K562 (cell line): ENCODE data around the gene YPEL2. TPM values are rescaled to one million over a fixed set of nuclear protein-coding genes. Genes with fewer than 3 reads are reported as not detected.

Source experiments
- ATF3 ChIP-seq, 2 experiments: fragments of 450-650 bp in 1 of 2; sonication (generic) in 1 of 2; formaldehyde crosslinking in 1 of 2; IDR thresholded peaks in 1 of 2; conservative IDR thresholded peaks in 1 of 2; 2 replicates each; pipeline versions ENCODE4 v1.6.1 to v1.8.1; 2016 to 2023; ENCODE audit warnings: mild to moderate bottlenecking in 2 of 2, moderate library complexity in 2 of 2, inconsistent platforms in 1 of 2, missing genetic modification reagents in 1 of 2
- CBFA2T3 ChIP-seq: fragments of 450-650 bp; IDR thresholded peaks from 2 replicates; pipeline ENCODE4 v1.6.1; 2017
- FOXA3 ChIP-seq, 2 experiments: fragments of 450-650 bp in 1 of 2; sonication (generic) in 1 of 2; formaldehyde crosslinking; IDR thresholded peaks in 1 of 2; conservative IDR thresholded peaks in 1 of 2; 2 replicates each; pipeline versions ENCODE4 v1.4.0 to v1.8.0; 2020 to 2022; ENCODE audit warnings: mild to moderate bottlenecking in 2 of 2, missing genetic modification reagents in 1 of 2
- FOXP4 ChIP-seq: sonication (generic); formaldehyde crosslinking; IDR thresholded peaks from 2 replicates; pipeline ENCODE4 v1.8.0; 2022; ENCODE audit warnings: mild to moderate bottlenecking, missing genetic modification reagents, borderline replicate concordance
- HDAC3 ChIP-seq: fragments of 450-650 bp; IDR thresholded peaks from 2 replicates; pipeline ENCODE4 v1.6.1; 2018; ENCODE audit warnings: borderline replicate concordance, mild to moderate bottlenecking, moderate library complexity; ENCODE audit not compliant: partially characterized antibody
- ILK ChIP-seq: fragments of 450-650 bp; IDR thresholded peaks from 2 replicates; pipeline ENCODE4 v1.6.1; 2016; ENCODE audit warnings: missing genetic modification characterization, low read depth, mild to moderate bottlenecking, missing compliant biosample characterization, moderate library complexity, borderline replicate concordance
- LEF1 ChIP-seq: fragments of 450-650 bp; IDR thresholded peaks from 2 replicates; pipeline ENCODE4 v1.6.1; 2016; ENCODE audit warnings: mild to moderate bottlenecking
- NR2F6 ChIP-seq: fragments of 450-650 bp; formaldehyde crosslinking; IDR thresholded peaks from 2 replicates; pipeline ENCODE4 v1.4.0; 2020; ENCODE audit warnings: mild to moderate bottlenecking
- PML ChIP-seq: IDR thresholded peaks from 2 replicates; pipeline ENCODE4 v1.6.1; 2012; ENCODE audit warnings: low read length, inconsistent platforms
- POLR2A ChIP-seq: fragments of 450-650 bp; conservative IDR thresholded peaks from 2 replicates; pipeline ENCODE4 v1.6.1; 2016
- RBFOX2 ChIP-seq: fragments of 200-400 bp; formaldehyde crosslinking; IDR thresholded peaks from 2 replicates; pipeline ENCODE4 v1.6.1; 2017; ENCODE audit warnings: low read depth, mild to moderate bottlenecking, low read length, moderate library complexity
- ZBTB17 ChIP-seq: fragments of 450-650 bp; formaldehyde crosslinking; IDR thresholded peaks from 2 replicates; pipeline ENCODE4 v1.4.0; 2020; ENCODE audit warnings: mild to moderate bottlenecking
- ZNF583 ChIP-seq: fragments of 250-450 bp; sonication (Bioruptor Pico); IDR thresholded peaks from 2 replicates; pipeline ENCODE4 v1.4.0; 2020
- ZNF668 ChIP-seq: fragments of 250-450 bp; sonication (Bioruptor Pico); IDR thresholded peaks from 2 replicates; pipeline ENCODE4 v1.8.0; 2022; ENCODE audit warnings: mild to moderate bottlenecking, inconsistent platforms
- polyA plus RNA-seq, 8 experiments: library from polyadenylated mRNA; depleted of rRNA in 4 of 8; stranded (reverse) in 5 of 8; unstranded in 3 of 8; fragments of >200 nt; fragmentation: Nextera tagmentation in 2 of 8; fragmentation: Illumina TruSeq in 1 of 8; extraction: Ambion mirVana in 2 of 8; extraction: Trizol in 1 of 8; gene quantifications; 2 replicates each; pipeline versions ENCODE4 v1.2.1 to v1.2.3, GENCODE V29; 2011 to 2014; ENCODE audit warnings: inconsistent platforms in 1 of 8, missing spikeins in 1 of 8
- total RNA-seq, 7 experiments: library from RNA; depleted of rRNA in 6 of 7; stranded (reverse); fragments of >200 nt in 6 of 7; fragmentation: Illumina TruSeq in 2 of 7; extraction: Trizol in 2 of 7; gene quantifications; 2 replicates each; pipeline versions ENCODE4 v1.2.1 to v1.2.3, GENCODE V29; 2011 to 2021; ENCODE audit warnings: low replicate concordance in 1 of 7
- TF ChIP-seq, protein P1 (sequence below): sonication (generic); formaldehyde crosslinking; IDR thresholded peaks from 2 replicates; pipeline ENCODE4 v1.8.0; 2022; ENCODE audit warnings: mild to moderate bottlenecking, missing genetic modification reagents

The YPEL2 gene
- total and polyA plus RNA-seq, 9 of the 15 experiments (the other 6 are each of a cell fraction or from before 2014, with no cell fraction given), result 0.11 to 2.4 (median 0.47) TPM

GRCh38 chr17:59290302-59290998 is 41.0 kb upstream of the YPEL2 start (continued):
- TF ChIP-seq ILK (tag), result peak; percentile 62; the same call in 1 of the 2 replicates
- peak; percentile 99 for TF ChIP-seq CBFA2T3
- TF ChIP-seq ATF3 (IDR thresholded peaks at IDR 0.05), result peak; percentile 77
- TF ChIP-seq ATF3 (CRISPR knock-in tag; conservative IDR thresholded peaks at IDR 0.05), result 0 out of 2 replicates have a peak, but pooled peaks have one; percentile 39
- TF ChIP-seq FOXP4 (CRISPR knock-in tag), result 0 out of 2 replicates have a peak, but pooled peaks have one; percentile 71
- peak; percentile 89 for TF ChIP-seq PML
- TF ChIP-seq ZBTB17 (CRISPR knock-in tag), result peak; percentile 92
- peak; percentile 52 for TF ChIP-seq POLR2A
- 0 out of 2 replicates have a peak, but pooled peaks have one; percentile 44 for TF ChIP-seq NR2F6
- TF ChIP-seq, protein P1, sequence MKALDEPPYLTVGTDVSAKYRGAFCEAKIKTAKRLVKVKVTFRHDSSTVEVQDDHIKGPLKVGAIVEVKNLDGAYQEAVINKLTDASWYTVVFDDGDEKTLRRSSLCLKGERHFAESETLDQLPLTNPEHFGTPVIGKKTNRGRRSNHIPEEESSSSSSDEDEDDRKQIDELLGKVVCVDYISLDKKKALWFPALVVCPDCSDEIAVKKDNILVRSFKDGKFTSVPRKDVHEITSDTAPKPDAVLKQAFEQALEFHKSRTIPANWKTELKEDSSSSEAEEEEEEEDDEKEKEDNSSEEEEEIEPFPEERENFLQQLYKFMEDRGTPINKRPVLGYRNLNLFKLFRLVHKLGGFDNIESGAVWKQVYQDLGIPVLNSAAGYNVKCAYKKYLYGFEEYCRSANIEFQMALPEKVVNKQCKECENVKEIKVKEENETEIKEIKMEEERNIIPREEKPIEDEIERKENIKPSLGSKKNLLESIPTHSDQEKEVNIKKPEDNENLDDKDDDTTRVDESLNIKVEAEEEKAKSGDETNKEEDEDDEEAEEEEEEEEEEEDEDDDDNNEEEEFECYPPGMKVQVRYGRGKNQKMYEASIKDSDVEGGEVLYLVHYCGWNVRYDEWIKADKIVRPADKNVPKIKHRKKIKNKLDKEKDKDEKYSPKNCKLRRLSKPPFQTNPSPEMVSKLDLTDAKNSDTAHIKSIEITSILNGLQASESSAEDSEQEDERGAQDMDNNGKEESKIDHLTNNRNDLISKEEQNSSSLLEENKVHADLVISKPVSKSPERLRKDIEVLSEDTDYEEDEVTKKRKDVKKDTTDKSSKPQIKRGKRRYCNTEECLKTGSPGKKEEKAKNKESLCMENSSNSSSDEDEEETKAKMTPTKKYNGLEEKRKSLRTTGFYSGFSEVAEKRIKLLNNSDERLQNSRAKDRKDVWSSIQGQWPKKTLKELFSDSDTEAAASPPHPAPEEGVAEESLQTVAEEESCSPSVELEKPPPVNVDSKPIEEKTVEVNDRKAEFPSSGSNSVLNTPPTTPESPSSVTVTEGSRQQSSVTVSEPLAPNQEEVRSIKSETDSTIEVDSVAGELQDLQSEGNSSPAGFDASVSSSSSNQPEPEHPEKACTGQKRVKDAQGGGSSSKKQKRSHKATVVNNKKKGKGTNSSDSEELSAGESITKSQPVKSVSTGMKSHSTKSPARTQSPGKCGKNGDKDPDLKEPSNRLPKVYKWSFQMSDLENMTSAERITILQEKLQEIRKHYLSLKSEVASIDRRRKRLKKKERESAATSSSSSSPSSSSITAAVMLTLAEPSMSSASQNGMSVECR (CRISPR knock-in tag), result peak; percentile 72; the same call in 1 of the 2 replicates
- peak; percentile 73; the same call in 1 of the 2 replicates for TF ChIP-seq ZNF583 (CRISPR knock-in tag)
- peak; percentile 95 for TF ChIP-seq HDAC3
- peak; percentile 48 for TF ChIP-seq RBFOX2
- TF ChIP-seq LEF1, result peak; percentile 98
- peak in 1 of 2 experiments; percentile 77; a peak in 1 of 4 replicates for TF ChIP-seq FOXA3 (CRISPR knock-in tag; conservative IDR thresholded peaks at IDR 0.05 in 1 of 2, IDR thresholded peaks at IDR 0.05 in 1 of 2)
- peak; percentile 92; the same call in 1 of the 2 replicates for TF ChIP-seq ZNF668 (CRISPR knock-in tag)
